Keratinocyte (primary cell): ENCODE measurements around the gene ATAD2B. TPM values are rescaled to one million over a fixed set of nuclear protein-coding genes. Genes with fewer than 3 reads are reported as not detected.
"Not testable (repeated sequence)": the region's sequence is repeated elsewhere in the genome, so short reads cannot be mapped to it uniquely, and the experiment has no call there.

Source experiments
- DNase-seq: peaks from one replicate; pipeline ENCODE4 v3.0.0-alpha.2; 2011; ENCODE audit warnings: low read depth, missing footprints, low spot score
- FAIRE-seq: peaks from 2 replicates; lab custom pipeline; 2011; peaks lifted over from hg19 to GRCh38; lab: Jason Lieb, UNC
- H2AFZ ChIP-seq: 2 replicates; pipeline ENCODE4 v1.6.0; 2012; ENCODE audit warnings: low read length, control low read depth, inconsistent platforms; ENCODE audit not compliant: control insufficient read depth
- H3K27ac ChIP-seq: 2 replicates; pipeline ENCODE4 v1.5.1; 2011; ENCODE audit warnings: low read length; ENCODE audit not compliant: control insufficient read depth, insufficient read depth
- H3K27me3 ChIP-seq: 3 replicates; pipeline ENCODE4 v1.6.0; 2011; ENCODE audit warnings: low read length; ENCODE audit not compliant: control insufficient read depth, insufficient read depth; ENCODE audit errors: extremely low read depth
- H3K36me3 ChIP-seq, 2 experiments: 2 replicates in 1 of 2; 3 replicates in 1 of 2; pipeline ENCODE4 v1.5.1; 2011; ENCODE audit warnings: low read length in 2 of 2, mild to moderate bottlenecking in 1 of 2; ENCODE audit not compliant: control insufficient read depth in 2 of 2, insufficient read depth in 2 of 2; ENCODE audit errors: extremely low read depth in 1 of 2
- H3K4me1 ChIP-seq: 3 replicates; pipeline ENCODE4 v1.5.1; 2011; ENCODE audit warnings: low read length; ENCODE audit not compliant: control insufficient read depth, insufficient read depth; ENCODE audit errors: extremely low read depth
- H3K4me2 ChIP-seq: 3 replicates; pipeline ENCODE4 v1.6.0; 2011; ENCODE audit warnings: low read depth, low read length; ENCODE audit not compliant: control insufficient read depth, insufficient read depth; ENCODE audit errors: extremely low read depth
- H3K4me3 ChIP-seq, 3 experiments: fragments of 200-600 bp in 1 of 3; sonication (generic) in 1 of 3; 2 replicates in 2 of 3; 3 replicates in 1 of 3; pipeline ENCODE4 v1.5.1; 2011 to 2016; ENCODE audit warnings: low read length in 3 of 3, mild to moderate bottlenecking in 3 of 3, control low read depth in 2 of 3, inconsistent platforms in 1 of 3, low read depth in 1 of 3, mixed read lengths in 1 of 3, mixed run types in 1 of 3, moderate library complexity in 1 of 3; ENCODE audit not compliant: control insufficient read depth in 2 of 3, insufficient read depth in 2 of 3; ENCODE audit errors: extremely low read depth in 1 of 3
- H3K79me2 ChIP-seq: 2 replicates; pipeline ENCODE4 v1.6.0; 2012; ENCODE audit warnings: low read length; ENCODE audit not compliant: control insufficient read depth, insufficient read depth
- H3K9ac ChIP-seq: 3 replicates; pipeline ENCODE4 v1.6.0; 2011; ENCODE audit warnings: low read length; ENCODE audit not compliant: control insufficient read depth, insufficient read depth; ENCODE audit errors: extremely low read depth
- H3K9me1 ChIP-seq: 3 replicates; pipeline ENCODE4 v1.6.0; 2011; ENCODE audit warnings: low read length; ENCODE audit not compliant: control insufficient read depth, insufficient read depth; ENCODE audit errors: extremely low read depth
- H3K9me3 ChIP-seq: 2 replicates; pipeline ENCODE4 v1.5.1; 2012; ENCODE audit warnings: low read depth, low read length; ENCODE audit not compliant: control insufficient read depth
- H4K20me1 ChIP-seq: 3 replicates; pipeline ENCODE4 v1.6.0; 2011; ENCODE audit warnings: low read length; ENCODE audit not compliant: control insufficient read depth, insufficient read depth; ENCODE audit errors: extremely low read depth
- EZH2 ChIP-seq: IDR thresholded peaks from one replicate; pipeline ENCODE4 v1.6.1; 2012; ENCODE audit warnings: inconsistent platforms, mild to moderate bottlenecking, low read length, moderate library complexity
- dilution Hi-C: fragments of 300-500 bp; cut with MboI; formaldehyde crosslinking; loops from one replicate; pipeline ENCODE4 v1.7.0; 2020; ENCODE audit warnings: low sequenced_read_pairs; ENCODE audit not compliant: extremely low pct_ligation_motif_present
- polyA plus RNA-seq, 5 experiments: library from polyadenylated mRNA; depleted of rRNA in 3 of 5; stranded (reverse) in 3 of 5; stranded (forward) in 1 of 5; unstranded in 1 of 5; fragments of >200 nt; gene quantifications; 1 replicate in 1 of 5; 2 replicates in 3 of 5; 3 replicates in 1 of 5; pipeline versions ENCODE4 v1.2.1 to v1.2.3, GENCODE V29; 2011 to 2012; ENCODE audit warnings: missing spikeins in 2 of 5, low read depth in 1 of 5, low replicate concordance in 1 of 5
- TF ChIP-seq, protein P1 (sequence below), 3 experiments: IDR thresholded peaks in 1 of 3; conservative IDR thresholded peaks in 1 of 3; optimal IDR thresholded peaks in 1 of 3; 2 replicates in 2 of 3; 3 replicates in 1 of 3; pipeline versions ENCODE3 to v1.5.1; 2011; ENCODE audit warnings: low read length in 3 of 3, mild to moderate bottlenecking in 3 of 3, moderate library complexity in 2 of 3, control low read depth in 1 of 3, inconsistent platforms in 1 of 3; ENCODE audit not compliant: insufficient read depth in 2 of 3; ENCODE audit errors: extremely low read depth in 1 of 3

Gene ATAD2B
- polyA plus RNA-seq, 1 donor (not counting 4 experiments of a cell fraction or from before 2014, with no cell fraction given) = 4.4 TPM

DNA sequence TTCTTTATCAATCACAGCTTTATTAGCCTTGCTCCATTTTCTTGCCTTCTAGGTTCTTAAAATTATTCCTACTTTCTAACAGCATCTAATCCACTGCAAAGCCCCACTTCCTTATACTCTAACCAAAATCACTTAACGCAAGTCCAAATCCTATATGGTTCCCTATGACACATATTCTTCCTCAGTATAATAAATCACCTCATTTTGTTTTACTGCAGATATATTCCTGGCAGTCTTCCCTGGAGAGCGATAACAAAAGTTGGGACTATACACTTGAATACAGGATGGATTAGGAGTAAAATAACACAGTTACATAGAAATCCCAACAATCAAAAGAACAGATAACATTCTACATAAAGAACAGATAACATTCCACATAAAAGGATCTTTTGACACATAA is 144.8 kb downstream of the ATAD2B start:
- TF ChIP-seq EZH2 = no peak
- TF ChIP-seq, protein P1, sequence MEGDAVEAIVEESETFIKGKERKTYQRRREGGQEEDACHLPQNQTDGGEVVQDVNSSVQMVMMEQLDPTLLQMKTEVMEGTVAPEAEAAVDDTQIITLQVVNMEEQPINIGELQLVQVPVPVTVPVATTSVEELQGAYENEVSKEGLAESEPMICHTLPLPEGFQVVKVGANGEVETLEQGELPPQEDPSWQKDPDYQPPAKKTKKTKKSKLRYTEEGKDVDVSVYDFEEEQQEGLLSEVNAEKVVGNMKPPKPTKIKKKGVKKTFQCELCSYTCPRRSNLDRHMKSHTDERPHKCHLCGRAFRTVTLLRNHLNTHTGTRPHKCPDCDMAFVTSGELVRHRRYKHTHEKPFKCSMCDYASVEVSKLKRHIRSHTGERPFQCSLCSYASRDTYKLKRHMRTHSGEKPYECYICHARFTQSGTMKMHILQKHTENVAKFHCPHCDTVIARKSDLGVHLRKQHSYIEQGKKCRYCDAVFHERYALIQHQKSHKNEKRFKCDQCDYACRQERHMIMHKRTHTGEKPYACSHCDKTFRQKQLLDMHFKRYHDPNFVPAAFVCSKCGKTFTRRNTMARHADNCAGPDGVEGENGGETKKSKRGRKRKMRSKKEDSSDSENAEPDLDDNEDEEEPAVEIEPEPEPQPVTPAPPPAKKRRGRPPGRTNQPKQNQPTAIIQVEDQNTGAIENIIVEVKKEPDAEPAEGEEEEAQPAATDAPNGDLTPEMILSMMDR (optimal IDR thresholded peaks at IDR 0.05 in 1 of 3, IDR thresholded peaks at IDR 0.05 in 1 of 3, conservative IDR thresholded peaks at IDR 0.05 in 1 of 3; ENCODE audit: extremely low read depth in 1 of 3, insufficient read depth in 2 of 3, low read length in 3 of 3) = no peak
- Histone ChIP-seq H3K36me3 (peaks cover 0 to 1% of the 10 kb centered on the region in 2 experiments), H3K9ac (no peak overlapping the region), H3K4me3 (no peak overlapping the region), H3K9me3 (no peaks in the 10 kb centered on the region), H3K4me2 (no peak overlapping the region), H3K79me2 (no peaks in the 10 kb centered on the region), H4K20me1 (no peaks in the 10 kb centered on the region), H2AFZ (no peak overlapping the region), H3K9me1 (no peaks in the 10 kb centered on the region), H3K4me1 (no peaks in the 10 kb centered on the region), H3K27me3 (no peaks in the 10 kb centered on the region), H3K27ac (no peak overlapping the region)
- DNase-seq (no peak), FAIRE-seq (no peak)
- dilution Hi-C loops = no loop called here

DNA sequence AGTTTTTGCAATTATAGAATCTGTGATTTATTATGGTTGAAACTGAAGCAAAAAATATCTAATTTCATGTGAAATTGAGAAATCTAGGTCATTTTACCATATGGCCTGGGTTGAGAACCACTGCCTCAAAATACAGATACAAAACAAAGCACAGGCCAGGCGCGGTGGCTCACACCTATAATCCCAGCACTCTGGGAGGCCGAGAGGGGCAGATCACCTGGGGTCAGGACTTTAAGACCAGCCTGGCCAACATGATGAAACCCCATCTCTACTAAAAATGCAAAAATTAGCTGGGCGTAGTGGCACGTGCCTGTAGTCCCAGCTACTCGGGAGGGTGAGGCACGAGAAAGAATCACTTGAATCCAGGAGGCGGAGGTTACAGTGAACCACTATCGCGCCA is 146.5 kb downstream of the ATAD2B start:
- FAIRE-seq, H3K9me1 ChIP-seq, H4K20me1 ChIP-seq, H3K4me1 ChIP-seq, H3K9me3 ChIP-seq, H3K9ac ChIP-seq, H3K4me3 ChIP-seq, DNase-seq, H3K36me3 ChIP-seq, H3K27me3 ChIP-seq, dilution Hi-C loops, H3K27ac ChIP-seq, H2AFZ ChIP-seq, H3K79me2 ChIP-seq, H3K4me2 ChIP-seq: not testable (repeated sequence)

DNA sequence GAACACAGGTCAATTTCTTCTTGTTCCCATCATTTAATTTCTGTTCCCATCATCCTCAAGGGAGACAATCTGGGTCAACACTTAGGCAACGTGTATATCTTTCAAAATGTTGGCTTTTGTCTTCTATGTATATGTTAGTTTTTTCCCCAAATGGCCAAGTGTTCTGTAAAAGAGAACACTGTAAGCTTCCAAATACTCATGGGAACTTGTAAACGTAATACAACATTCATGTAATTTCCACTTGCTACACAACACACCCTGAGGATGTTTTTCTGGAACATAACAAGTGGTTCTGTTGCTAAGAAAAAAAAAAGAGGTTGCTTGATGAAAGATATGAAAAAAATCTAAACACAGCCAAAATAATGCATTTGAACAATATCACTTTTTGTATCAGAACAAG is 149.1 kb downstream of the ATAD2B start:
- Histone ChIP-seq H3K4me2 (no peak overlapping the region), H3K4me1 (peaks cover 8% of the 10 kb centered on the region), H3K9me1 (no peaks in the 10 kb centered on the region), H3K9ac (no peak overlapping the region), H2AFZ (no peak overlapping the region), H4K20me1 (no peaks in the 10 kb centered on the region), H3K27me3 (no peaks in the 10 kb centered on the region), H3K79me2 (no peaks in the 10 kb centered on the region), H3K9me3 (no peaks in the 10 kb centered on the region), H3K36me3 (peaks cover 0 to 4% of the 10 kb centered on the region in 2 experiments), H3K4me3 (no peak overlapping the region), H3K27ac (no peak overlapping the region)
- TF ChIP-seq, protein P1 (optimal IDR thresholded peaks at IDR 0.05 in 1 of 3, IDR thresholded peaks at IDR 0.05 in 1 of 3, conservative IDR thresholded peaks at IDR 0.05 in 1 of 3; ENCODE audit: extremely low read depth in 1 of 3, insufficient read depth in 2 of 3, low read length in 3 of 3) = no peak
- no peak for TF ChIP-seq EZH2
- dilution Hi-C loops = no loop called here
- DNase-seq = no peak
- no peak for FAIRE-seq
